Mesenchymal stem cell (in vitro differentiated cells and primary cell): ENCODE measurements around the gene AARSD1.
"Not testable (repeated sequence)": the region's sequence is repeated elsewhere in the genome, so short reads cannot be mapped to it uniquely, and the experiment has no call there.

Experiments used
- DNase-seq: peaks from one replicate; pipeline ENCODE4 v3.0.0-alpha.2; 2013
- H2AFZ ChIP-seq: one replicate; pipeline ENCODE4 v1.6.1; 2013; ENCODE audit warnings: low read depth, mild to moderate bottlenecking, control low read depth, inconsistent platforms, low read length, moderate library complexity
- H2AK5ac ChIP-seq: 2 replicates; pipeline ENCODE4 v1.6.1; 2013; ENCODE audit warnings: low read length, moderate library complexity, mild to moderate bottlenecking, inconsistent platforms; ENCODE audit not compliant: severe bottlenecking
- H2BK120ac ChIP-seq: one replicate; pipeline ENCODE4 v1.6.1; 2013; ENCODE audit warnings: low read depth, mild to moderate bottlenecking, inconsistent platforms, low read length, moderate library complexity
- H2BK12ac ChIP-seq, 2 experiments: one replicate each; pipeline ENCODE4 v1.6.1; 2013; ENCODE audit warnings: inconsistent platforms in 2 of 2, low read length in 2 of 2, mild to moderate bottlenecking in 2 of 2, moderate library complexity in 2 of 2, control low read depth in 1 of 2
- H2BK15ac ChIP-seq: one replicate; pipeline ENCODE4 v1.6.1; 2013; ENCODE audit warnings: mild to moderate bottlenecking, low read depth, inconsistent platforms; ENCODE audit not compliant: poor library complexity, severe bottlenecking
- H2BK5ac ChIP-seq: 2 replicates; pipeline ENCODE4 v1.6.1; 2013; ENCODE audit warnings: low read depth, mild to moderate bottlenecking, low read length, control low read depth, inconsistent platforms; ENCODE audit not compliant: poor library complexity, severe bottlenecking
- H3K14ac ChIP-seq, 2 experiments: one replicate each; pipeline ENCODE4 v1.6.1; 2013; ENCODE audit warnings: inconsistent platforms in 2 of 2, low read length in 2 of 2, control low read depth in 1 of 2, mild to moderate bottlenecking in 1 of 2, moderate library complexity in 1 of 2
- H3K18ac ChIP-seq, 2 experiments: one replicate each; pipeline ENCODE4 v1.6.1; 2013; ENCODE audit warnings: inconsistent platforms in 2 of 2, low read length in 2 of 2, control low read depth in 1 of 2, low read depth in 1 of 2, mild to moderate bottlenecking in 1 of 2
- H3K23ac ChIP-seq, 2 experiments: one replicate each; pipeline ENCODE4 v1.6.1; 2013; ENCODE audit warnings: inconsistent platforms in 2 of 2, low read length in 2 of 2, mild to moderate bottlenecking in 2 of 2, moderate library complexity in 2 of 2, control low read depth in 1 of 2
- H3K27ac ChIP-seq: 2 replicates; pipeline ENCODE4 v1.5.1; 2013; ENCODE audit warnings: mild to moderate bottlenecking, moderate library complexity, low read length, control low read depth, inconsistent platforms; ENCODE audit not compliant: poor library complexity, severe bottlenecking
- H3K27me3 ChIP-seq, 2 experiments: 2 replicates each; pipeline versions ENCODE4 v1.6.1 to v1.7.0; 2013; ENCODE audit warnings: low read length in 2 of 2, mild to moderate bottlenecking in 2 of 2, moderate library complexity in 2 of 2, control low read depth in 1 of 2, inconsistent platforms in 1 of 2; ENCODE audit not compliant: control insufficient read depth in 1 of 2, insufficient read depth in 1 of 2
- H3K36me3 ChIP-seq, 2 experiments: 2 replicates each; pipeline versions ENCODE4 v1.6.1 to v1.7.0; 2013; ENCODE audit warnings: low read length in 2 of 2, control low read depth in 1 of 2, inconsistent platforms in 1 of 2, low read depth in 1 of 2, mild to moderate bottlenecking in 1 of 2; ENCODE audit not compliant: insufficient read depth in 2 of 2, control insufficient read depth in 1 of 2
- H3K4ac ChIP-seq, 2 experiments: one replicate each; pipeline ENCODE4 v1.6.1; 2013; ENCODE audit warnings: inconsistent platforms in 2 of 2, low read length in 2 of 2, mild to moderate bottlenecking in 2 of 2, moderate library complexity in 2 of 2, control low read depth in 1 of 2, low read depth in 1 of 2
- H3K4me1 ChIP-seq: 2 replicates; pipeline ENCODE4 v1.6.1; 2013; ENCODE audit warnings: low read depth, low read length, control low read depth; ENCODE audit not compliant: control insufficient read depth, insufficient read depth
- H3K4me2 ChIP-seq: 2 replicates; pipeline ENCODE4 v1.6.1; 2013; ENCODE audit warnings: low read length, mild to moderate bottlenecking, inconsistent platforms; ENCODE audit not compliant: poor library complexity, severe bottlenecking
- H3K4me3 ChIP-seq, 2 experiments: 2 replicates each; pipeline versions ENCODE4 v1.5.1 to v1.7.0; 2013; ENCODE audit warnings: low read length in 2 of 2, mild to moderate bottlenecking in 2 of 2, control low read depth in 1 of 2, low read depth in 1 of 2; ENCODE audit not compliant: insufficient read depth in 1 of 2
- H3K79me1 ChIP-seq: replicated peaks from 2 replicates; pipeline ENCODE4 v1.6.1; 2013; ENCODE audit warnings: mild to moderate bottlenecking, control low read depth, low read length, inconsistent platforms; ENCODE audit not compliant: poor library complexity, severe bottlenecking
- H3K9ac ChIP-seq: 2 replicates; pipeline ENCODE4 v1.7.0; 2013; ENCODE audit warnings: mild to moderate bottlenecking, low read length, moderate library complexity
- H3K9me3 ChIP-seq: 2 replicates; pipeline ENCODE4 v1.7.0; 2013; ENCODE audit warnings: mild to moderate bottlenecking, low read length; ENCODE audit not compliant: control insufficient read depth
- H4K8ac ChIP-seq: one replicate; pipeline ENCODE4 v1.6.1; 2013; ENCODE audit warnings: inconsistent platforms, mild to moderate bottlenecking, low read length, moderate library complexity
- H4K91ac ChIP-seq: one replicate; pipeline ENCODE4 v1.6.1; 2013; ENCODE audit warnings: mild to moderate bottlenecking, low read length, inconsistent platforms
- WGBS: methylation state at CpG from one replicate; pipeline ENCODE4 v1.1.7; 2013; ENCODE audit warnings: mixed read lengths; 5-methylcytosine and 5-hydroxymethylcytosine counted together

The AARSD1 gene

GRCh38 chr17:42980766-42981397 is 16.6 kb upstream of the AARSD1 start:
- no peak overlapping the region for H2AK5ac ChIP-seq
- H3K23ac ChIP-seq = peak overlapping the region; percentile 29 to 37
- peak overlapping the region; percentile 78 for H2BK120ac ChIP-seq
- peaks cover 4% of the 10 kb centered on the region for H3K79me1 ChIP-seq
- peak overlapping the region; percentile 91 to 97 for H3K4me3 ChIP-seq
- H3K4me1 ChIP-seq = peaks cover 10% of the 10 kb centered on the region
- H3K14ac ChIP-seq = peak overlapping the region in 1 of 2 experiments; percentile 92
- peak overlapping the region; percentile 80 for H3K9ac ChIP-seq
- DNase-seq = peak; percentile 68
- H3K18ac ChIP-seq = peak overlapping the region; percentile 65 to 90
- H2BK5ac ChIP-seq = peak overlapping the region; percentile 71
- H2BK15ac ChIP-seq = peak overlapping the region; percentile 91
- H2AFZ ChIP-seq = peak overlapping the region; percentile 93
- under 1% methylated on average over 65 of the region's 67 CpGs for WGBS
- peak overlapping the region; percentile 93 to 95 for H3K4ac ChIP-seq
- no peaks in the 10 kb centered on the region for H3K9me3 ChIP-seq
- H3K36me3 ChIP-seq = peaks cover 3% of the 10 kb centered on the region in 2 experiments
- peak overlapping the region in 1 of 2 experiments; percentile 49 for H2BK12ac ChIP-seq
- H4K8ac ChIP-seq = peak overlapping the region; percentile 86
- H3K27me3 ChIP-seq = no peaks in the 10 kb centered on the region
- no peak overlapping the region for H3K27ac ChIP-seq
- H3K4me2 ChIP-seq = peak overlapping the region; percentile 81
- peak overlapping the region; percentile 43 for H4K91ac ChIP-seq

- peak within 1 kb of the TSS; percentile 37 to 94 for H3K23ac ChIP-seq
- no peaks in the 10 kb centered on the region for H3K9me3 ChIP-seq
- H3K4me2 ChIP-seq = peak within 1 kb of the TSS; percentile 81
- peak within 1 kb of the TSS; percentile 80 for H3K9ac ChIP-seq
- H2AFZ ChIP-seq = peak within 1 kb of the TSS; percentile 93
- H3K18ac ChIP-seq = peak within 1 kb of the TSS; percentile 65 to 90
- H3K79me1 ChIP-seq = peaks cover 2% of the 10 kb centered on the region
- peak within 1 kb of the TSS; percentile 55 for H3K27ac ChIP-seq
- 0% methylated on average over 24 of the region's 39 CpGs for WGBS
- no peaks in the 10 kb centered on the region for H3K27me3 ChIP-seq
- peak within 1 kb of the TSS; percentile 91 for H2BK15ac ChIP-seq
- peak within 1 kb of the TSS; percentile 71 for H2BK5ac ChIP-seq
- DNase-seq = peak; percentile 90
- peak within 1 kb of the TSS; percentile 91 to 97 for H3K4me3 ChIP-seq
- peaks cover 10% of the 10 kb centered on the region for H3K4me1 ChIP-seq
- H2BK12ac ChIP-seq = peak within 1 kb of the TSS in 1 of 2 experiments; percentile 49
- H4K8ac ChIP-seq = peak within 1 kb of the TSS; percentile 86
- no peak within 1 kb of the TSS for H2AK5ac ChIP-seq
- peak within 1 kb of the TSS; percentile 93 to 95 for H3K4ac ChIP-seq
- H2BK120ac ChIP-seq = peak within 1 kb of the TSS; percentile 78
- H3K14ac ChIP-seq = peak within 1 kb of the TSS in 1 of 2 experiments; percentile 92
- peaks cover 3% of the 10 kb centered on the region in 2 experiments for H3K36me3 ChIP-seq
- H4K91ac ChIP-seq = peak within 1 kb of the TSS; percentile 43
Observed at GRCh38 chr17:42980274-42980765, 16.1 kb upstream of the AARSD1 start, which contains the start of gene RUNDC1. RUNDC1 (plus strand) TSS chr17:42980565; CDS start chr17:42980577, 12 bp downstream.

GRCh38 chr17:42979511-42980273 is 15.4 kb upstream of the AARSD1 start, which contains the start of gene PTGES3L:
PTGES3L (minus strand) TSS chr17:42980080; CDS start chr17:42980053, 27 bp downstream.
- Histone ChIP-seq H2BK15ac (peak within 1 kb of the TSS; percentile 91), H3K4me1 (peaks cover 10% of the 10 kb centered on the region), H3K27ac (peak within 1 kb of the TSS; percentile 55), H2AK5ac (no peak within 1 kb of the TSS), H3K9me3 (no peaks in the 10 kb centered on the region), H3K14ac (peak within 1 kb of the TSS in 1 of 2 experiments; percentile 92), H2BK5ac (peak within 1 kb of the TSS; percentile 71), H2AFZ (peak within 1 kb of the TSS; percentile 93), H3K23ac (peak within 1 kb of the TSS; percentile 37 to 94), H2BK120ac (peak within 1 kb of the TSS; percentile 78), H3K4ac (peak within 1 kb of the TSS; percentile 93 to 95), H3K36me3 (no peaks in the 10 kb centered on the region), H4K8ac (peak within 1 kb of the TSS; percentile 86), H3K9ac (peak within 1 kb of the TSS; percentile 80), H4K91ac (peak within 1 kb of the TSS; percentile 43), H3K79me1 (peaks cover 2% of the 10 kb centered on the region), H3K18ac (peak within 1 kb of the TSS; percentile 65 to 90), H2BK12ac (peak within 1 kb of the TSS in 1 of 2 experiments; percentile 49), H3K27me3 (no peaks in the 10 kb centered on the region), H3K4me2 (peak within 1 kb of the TSS; percentile 81), H3K4me3 (peak within 1 kb of the TSS; percentile 91 to 97)
- DNase-seq = peak; percentile 81
- 47% methylated on average over 20 of the region's 21 CpGs for WGBS

GRCh38 chr17:42975701-42976100 is 11.4 kb upstream of the AARSD1 start:
- H2BK5ac ChIP-seq, H2AFZ ChIP-seq, H3K36me3 ChIP-seq, H4K8ac ChIP-seq, H3K18ac ChIP-seq, H4K91ac ChIP-seq, H3K4me1 ChIP-seq, H2AK5ac ChIP-seq, H3K23ac ChIP-seq, H3K9me3 ChIP-seq, H2BK120ac ChIP-seq, H3K4me2 ChIP-seq, H3K27me3 ChIP-seq, H3K4me3 ChIP-seq, H2BK12ac ChIP-seq, H2BK15ac ChIP-seq, H3K4ac ChIP-seq, DNase-seq, H3K27ac ChIP-seq, H3K14ac ChIP-seq, H3K9ac ChIP-seq, H3K79me1 ChIP-seq: not testable (repeated sequence)
- 94% methylated on average over 16 of the region's 16 CpGs for WGBS
